HG03097 (cell line): Measurements from ENCODE around the gene MAGEB17.
A peak's percentile ranks its signal among the peaks of the same experiment; 100 is the strongest.
"Not testable (repeated sequence)": the region's sequence is repeated elsewhere in the genome, so short reads cannot be mapped to it uniquely, and the experiment has no call there.

Experiments used
- ATAC-seq: cut with Tn5 transposase; IDR thresholded peaks from one replicate; pipeline ENCODE4 v1.9.1; 2021; ENCODE audit not compliant: unreplicated experiment, low FRiP score

MAGEB17 gene

DNA sequence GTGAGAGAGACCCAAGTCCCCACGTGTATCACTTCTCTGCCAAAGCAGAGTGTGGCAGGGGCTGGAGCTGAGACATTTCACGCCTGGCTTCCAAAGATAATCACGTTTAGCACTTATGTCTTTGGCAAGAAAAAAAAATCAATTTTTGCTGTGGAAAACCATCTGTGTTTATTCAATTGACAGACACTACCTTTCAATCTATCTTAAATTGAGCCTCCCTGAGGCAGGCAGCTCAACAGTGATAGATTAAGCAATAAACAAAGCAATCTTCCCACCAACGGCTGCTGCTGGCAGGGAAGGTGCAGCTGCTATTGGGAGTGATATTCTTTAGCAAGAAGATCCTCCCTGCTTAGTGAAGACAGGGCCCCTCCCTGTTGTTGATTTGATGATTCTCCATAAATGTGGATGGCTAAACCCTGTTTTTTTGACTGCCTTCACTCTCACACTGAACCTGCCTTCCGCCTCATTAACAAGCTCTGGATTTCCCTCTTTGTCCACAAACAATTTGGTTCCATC, 11.6 kb upstream of the MAGEB17 start:
- no peak for ATAC-seq

DNA sequence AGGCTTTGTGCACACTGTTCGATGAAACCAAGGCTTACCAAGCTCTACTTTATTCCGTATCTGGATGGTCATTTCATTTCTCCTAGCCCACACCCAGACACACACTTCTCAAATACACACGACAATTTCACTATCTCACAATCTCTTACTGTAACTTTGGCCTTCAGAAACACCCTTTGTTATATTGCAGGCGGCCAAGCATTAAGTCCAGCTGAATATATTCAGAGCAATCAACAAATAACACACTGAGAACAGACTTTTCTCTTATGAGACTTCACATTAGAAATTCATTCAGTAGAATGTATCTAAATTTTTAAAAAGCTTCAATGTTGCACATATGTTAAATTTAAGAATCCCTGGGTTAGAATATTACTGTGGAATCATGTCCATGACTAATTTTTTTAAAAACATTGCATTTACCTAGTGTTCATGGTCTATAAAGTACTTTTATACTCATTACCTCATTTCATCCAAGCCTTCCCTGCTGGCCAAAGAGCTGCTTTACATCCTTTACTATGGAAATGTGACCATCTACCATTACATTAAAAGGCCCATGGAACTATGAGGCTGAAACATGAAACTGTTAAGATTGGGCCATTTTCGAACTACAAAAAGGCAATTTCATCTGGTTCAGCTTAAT, 10.5 kb upstream of the MAGEB17 start:
- no peak for ATAC-seq

DNA sequence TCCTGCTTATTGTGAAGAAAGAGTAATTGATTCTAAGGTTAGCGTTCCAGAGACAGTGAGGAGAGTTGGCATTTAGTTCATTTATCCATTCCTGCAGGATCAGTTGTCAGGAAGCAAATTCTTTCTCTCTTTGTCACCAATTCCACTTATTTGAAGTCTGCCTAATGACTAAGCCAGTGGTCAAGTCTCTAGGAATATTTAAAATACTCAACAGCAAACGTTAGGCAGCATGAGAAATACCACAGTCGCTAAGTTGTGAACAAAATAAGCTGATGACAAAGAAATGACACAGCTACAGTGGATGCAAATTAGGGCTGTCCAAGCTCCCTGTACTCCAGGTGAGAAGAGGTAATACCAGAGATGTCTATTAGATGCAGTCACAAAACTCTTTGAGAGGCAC, 6.6 kb upstream of the MAGEB17 start:
- no peak for ATAC-seq

DNA sequence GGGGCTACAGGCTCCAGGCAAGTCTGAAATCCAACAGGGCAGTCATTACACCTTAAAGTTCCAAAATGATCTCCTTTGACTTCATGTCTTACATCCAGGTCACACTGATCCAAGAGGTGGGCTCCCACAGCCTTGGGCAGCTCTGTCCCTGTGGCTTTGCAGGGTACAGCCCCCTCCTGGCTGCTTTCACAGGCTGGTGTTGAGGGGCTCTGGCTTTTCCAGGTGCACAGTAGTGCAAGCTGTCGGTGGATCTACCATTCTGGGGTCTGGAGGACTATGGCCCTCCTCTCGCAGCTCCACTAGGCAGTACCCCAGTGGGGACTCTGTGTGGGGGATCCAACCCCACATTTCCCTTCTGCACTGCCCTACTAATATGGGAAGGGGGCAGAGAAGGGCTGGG, 6.1 kb upstream of the MAGEB17 start:
- not testable (repeated sequence) for ATAC-seq

DNA sequence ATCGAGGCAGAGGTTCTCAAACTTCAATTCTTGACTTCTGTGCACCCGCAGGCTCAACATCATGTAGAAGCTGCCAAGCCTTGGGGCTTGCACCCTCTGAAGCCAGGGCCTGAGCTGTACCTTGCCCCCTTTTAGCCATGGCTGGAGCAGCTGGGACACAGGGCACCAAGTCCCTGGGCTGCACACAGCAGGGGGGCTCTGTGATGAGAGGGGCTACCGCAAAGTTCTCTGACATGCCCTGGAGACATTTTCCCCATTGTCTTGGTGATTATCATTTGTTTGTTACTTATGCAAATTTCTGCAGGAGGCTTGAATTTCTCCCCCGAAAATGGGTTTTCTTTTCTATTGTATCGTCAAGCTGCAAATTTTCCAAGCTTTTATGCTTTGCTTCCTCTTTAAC, 4.9 kb upstream of the MAGEB17 start:
- no peak for ATAC-seq

DNA sequence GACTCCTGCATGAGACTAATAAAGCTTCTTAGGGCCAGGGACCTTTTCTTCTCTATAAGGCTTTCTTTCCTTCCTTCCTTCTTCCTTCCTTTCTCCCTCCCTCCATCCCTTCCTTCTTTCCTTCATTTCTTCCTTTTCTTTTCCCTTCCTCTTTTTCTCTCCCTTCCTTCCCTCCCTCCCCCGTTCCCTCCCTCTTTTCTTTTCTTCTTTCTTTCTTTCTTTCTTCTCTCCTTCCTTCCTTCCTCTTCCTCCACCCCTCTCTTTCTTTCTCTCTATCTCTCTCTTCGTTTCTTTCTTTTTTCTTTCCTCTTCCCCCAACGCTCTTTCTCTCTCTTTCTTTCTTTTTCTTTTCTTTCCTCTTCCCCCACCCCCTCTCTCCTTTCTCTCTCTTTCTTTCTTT, 2.5 kb upstream of the MAGEB17 start:
- ATAC-seq, result no peak

DNA sequence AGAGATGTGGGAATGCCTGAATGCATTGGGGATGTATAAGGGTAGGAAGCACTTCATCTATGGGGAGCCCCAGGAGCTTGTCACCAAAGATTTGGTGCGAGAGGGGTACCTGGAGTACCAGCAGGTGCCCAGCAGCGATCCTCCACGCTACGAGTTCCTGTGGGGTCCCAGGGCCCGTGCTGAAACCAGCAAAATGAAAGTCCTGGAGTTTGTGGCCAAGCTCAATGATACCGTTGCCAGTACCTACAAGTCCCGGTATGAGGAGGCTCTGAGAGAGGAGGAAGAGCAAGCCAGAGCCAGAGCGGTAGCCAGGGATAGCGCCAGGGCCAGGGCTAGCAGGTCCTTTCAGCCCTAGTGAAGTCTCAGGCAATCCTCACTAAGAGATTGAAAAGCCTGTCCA, 3.8 kb downstream of the MAGEB17 start:
- ATAC-seq, result no peak

DNA sequence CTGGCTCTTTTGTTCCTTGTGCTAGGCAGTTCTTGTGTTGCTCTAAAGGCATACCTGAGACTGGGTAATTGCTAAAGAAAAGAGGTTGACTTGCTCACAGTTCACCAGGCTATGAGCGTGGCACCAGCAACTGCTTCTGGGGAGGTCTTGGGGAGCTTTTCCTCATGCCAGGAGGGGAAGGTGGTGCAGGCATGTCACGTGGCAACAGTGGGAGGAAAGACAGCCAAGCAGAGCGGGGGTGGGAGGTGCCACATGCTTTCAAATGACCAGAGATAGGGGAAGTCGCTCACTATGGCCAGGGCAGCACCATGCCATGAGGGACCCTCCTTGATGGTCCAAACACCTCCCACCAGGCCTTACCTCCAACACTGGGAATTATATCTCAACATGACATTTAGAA, 4.7 kb downstream of the MAGEB17 start:
- ATAC-seq, result no peak

DNA sequence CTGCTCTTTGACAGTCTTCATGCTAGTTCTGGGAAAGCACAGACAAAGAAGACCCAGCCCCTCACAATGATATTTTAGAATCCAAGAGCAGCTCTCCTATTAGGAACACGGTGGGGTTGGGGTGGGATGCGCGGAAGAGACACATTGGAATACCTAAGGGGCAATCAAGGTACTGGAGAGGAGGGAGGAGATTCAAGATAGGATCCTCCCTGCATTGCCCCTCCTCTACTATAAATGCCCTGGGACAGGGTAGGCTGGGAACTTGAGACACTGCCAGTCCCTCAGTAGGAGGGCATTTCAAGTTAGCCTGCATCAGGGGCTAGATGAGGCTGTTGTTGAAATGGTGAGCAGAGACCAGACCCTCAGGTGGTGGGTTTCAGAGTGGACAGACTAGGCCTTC, 5.1 kb downstream of the MAGEB17 start:
- no peak for ATAC-seq

DNA sequence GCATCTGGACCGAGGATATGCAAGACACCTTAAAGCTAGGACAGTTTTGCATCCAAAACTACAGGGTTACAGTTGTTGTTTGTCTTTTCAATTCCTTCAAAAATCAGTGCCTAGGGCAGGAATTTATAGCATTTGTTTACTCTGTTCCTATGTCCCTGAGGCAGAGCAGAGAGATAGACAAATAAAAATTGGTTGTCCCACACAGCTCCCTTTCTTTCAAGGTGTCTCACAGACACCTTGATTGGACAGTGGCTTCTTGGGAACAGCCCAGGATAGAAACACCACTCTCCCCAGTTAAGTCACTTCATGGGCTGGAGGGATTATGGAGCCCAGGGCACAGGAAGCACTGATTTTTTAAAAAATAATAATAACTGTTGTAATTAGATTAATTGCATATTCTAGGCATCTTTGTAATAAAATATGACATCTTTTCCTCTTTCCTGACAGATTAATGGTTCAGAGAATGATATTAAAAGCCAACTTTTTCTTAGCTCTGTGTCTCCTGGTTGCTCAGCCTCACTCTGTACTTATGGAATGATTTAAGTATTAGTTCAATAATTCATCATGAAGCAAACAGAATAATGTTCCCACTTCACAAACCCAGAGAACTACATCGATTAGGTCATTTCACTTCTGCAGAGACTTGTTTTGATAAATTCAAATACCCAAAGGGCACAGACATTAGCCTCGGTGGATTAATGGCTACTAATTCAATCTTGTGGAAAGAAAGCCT, 8.2 kb downstream of the MAGEB17 start:
- no peak for ATAC-seq

DNA sequence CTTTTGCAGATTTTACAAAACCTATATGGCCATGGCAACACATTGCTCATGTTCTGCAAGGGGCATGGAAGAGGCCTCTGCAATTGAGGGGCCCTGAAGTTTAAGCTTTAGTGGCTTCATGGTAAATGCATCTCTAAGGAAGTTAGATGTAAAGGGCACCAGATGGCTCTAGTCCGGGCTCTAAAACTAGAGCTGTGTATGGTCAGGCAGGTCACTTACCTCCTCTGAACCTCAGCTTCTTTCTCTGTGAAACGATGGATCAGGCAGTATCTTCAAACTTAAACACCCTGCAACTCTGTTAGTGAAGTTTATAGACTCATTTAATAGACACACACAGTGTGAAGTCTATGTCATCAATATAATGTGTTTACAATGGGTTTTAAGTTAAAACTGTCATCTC, 10.0 kb downstream of the MAGEB17 start:
- ATAC-seq, result no peak

DNA sequence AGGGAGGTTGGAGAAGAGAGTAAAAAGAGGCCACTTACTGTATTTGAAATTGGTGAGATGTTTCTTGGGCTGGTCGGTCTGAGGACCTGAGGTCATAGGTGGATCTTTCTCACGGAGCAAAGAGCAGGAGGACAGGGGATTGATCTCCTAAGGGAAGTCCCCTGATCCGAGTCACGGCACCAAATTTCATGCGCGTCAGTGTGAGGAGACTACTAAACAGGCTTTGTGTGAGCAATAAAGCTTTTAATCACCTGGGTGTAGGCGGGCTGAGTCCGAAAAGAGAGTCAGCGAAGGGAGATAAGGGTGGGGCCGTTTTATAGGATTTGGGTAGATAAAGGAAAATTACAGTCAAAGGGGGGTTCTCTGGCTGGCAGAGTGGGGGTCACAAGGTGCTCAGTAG, 16.6 kb downstream of the MAGEB17 start:
- not testable (repeated sequence) for ATAC-seq

DNA sequence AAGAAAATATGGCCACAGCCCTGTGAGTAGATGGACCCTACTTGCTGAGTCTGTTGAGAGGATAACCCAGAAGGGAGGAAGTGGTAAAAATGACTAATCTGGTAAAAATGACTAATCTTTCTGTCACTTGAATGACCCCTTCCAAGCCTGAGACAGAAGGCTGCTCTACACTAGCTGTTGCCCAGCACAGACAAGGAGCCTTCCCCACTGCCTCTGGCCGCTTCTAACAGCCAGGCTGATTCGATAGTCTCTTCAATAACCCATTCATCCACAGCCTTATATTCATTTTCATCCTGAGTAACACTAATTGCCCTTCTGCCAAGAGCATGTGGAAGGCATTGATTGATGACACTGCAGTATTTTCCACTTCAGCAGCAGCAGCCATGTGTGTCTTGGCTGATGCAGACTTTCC, 18.4 kb downstream of the MAGEB17 start:
- peak; percentile 99 for ATAC-seq

DNA sequence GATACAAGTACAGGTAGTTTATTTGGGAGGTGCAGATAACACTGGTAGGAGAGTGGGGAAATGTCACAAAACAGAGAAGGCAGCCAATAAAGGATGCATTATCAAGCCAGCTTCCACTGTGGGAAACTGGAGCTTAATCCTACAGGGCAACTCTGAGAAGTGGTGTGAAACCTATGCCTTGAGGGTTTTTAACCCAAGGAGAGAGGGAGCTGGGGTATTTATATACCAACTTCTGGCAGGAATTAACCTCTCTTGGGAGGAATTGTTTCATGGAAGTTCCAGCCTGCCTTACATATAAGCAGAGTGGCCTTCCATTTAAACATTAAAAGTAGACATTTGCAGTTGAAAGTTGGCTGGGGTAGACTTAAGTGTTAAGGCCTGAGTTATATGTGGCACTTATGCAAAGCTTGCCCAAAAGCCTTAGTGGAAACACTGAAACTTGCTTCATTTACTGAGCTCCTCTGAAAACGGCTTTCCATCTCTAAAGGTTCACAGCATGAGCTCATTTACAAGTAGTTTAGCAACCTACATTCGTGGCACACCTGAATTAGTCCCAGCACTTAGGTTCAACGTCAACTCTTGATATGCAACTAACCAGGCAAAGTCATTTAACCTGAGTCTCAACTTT, 19.2 kb downstream of the MAGEB17 start:
- no peak for ATAC-seq

DNA sequence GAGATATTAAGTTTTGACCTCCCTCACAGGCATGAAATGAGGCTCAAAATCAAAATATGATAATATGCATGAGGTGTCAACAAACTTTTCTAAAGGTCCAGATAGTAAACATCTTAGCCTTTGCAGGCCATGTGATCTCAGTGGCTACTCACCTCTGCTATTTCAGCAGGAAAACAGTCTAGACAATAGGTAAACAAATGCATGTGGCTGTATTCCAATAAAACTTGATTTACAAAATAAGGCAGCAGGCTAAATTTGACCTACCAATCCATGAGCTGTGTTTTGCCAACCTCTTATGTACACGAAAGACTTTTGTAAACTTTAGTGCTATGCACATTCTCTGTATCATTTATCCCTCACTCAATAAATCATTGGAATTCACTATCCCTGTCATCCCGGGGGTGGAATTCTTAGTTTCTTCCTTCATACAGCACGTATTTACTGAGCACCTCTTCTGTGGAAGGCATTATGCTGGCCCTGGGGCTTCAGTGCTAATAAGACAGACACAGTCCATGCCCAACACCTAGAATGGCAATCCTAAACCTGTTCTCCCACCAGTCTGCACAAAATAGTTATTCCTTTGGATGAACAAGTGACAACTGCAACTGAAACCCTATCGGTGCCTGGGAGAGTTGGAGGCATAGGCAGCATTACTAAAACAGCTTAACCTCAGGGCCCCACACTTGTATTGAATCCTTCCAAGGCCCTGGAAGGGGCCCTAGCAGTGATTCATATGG, 19.9 kb downstream of the MAGEB17 start:
- ATAC-seq, result no peak

DNA sequence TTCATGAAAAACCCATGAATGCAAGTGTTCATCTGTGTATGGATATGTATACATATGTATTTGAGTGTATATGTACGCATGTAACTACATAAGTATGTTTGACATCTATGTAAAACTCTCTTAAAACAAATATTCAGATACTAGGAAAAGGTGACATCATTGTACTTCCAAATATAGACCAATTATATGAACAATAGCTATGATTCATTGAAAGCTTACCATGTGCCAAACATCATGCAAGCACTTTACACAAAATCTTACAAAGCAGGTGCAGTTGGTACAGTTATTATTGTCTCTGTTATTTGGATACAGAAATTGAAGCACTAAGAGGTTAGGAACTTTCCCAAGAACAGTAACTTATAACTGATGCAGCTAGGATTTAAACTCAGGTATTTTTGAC, 21.4 kb downstream of the MAGEB17 start:
- no peak for ATAC-seq

DNA sequence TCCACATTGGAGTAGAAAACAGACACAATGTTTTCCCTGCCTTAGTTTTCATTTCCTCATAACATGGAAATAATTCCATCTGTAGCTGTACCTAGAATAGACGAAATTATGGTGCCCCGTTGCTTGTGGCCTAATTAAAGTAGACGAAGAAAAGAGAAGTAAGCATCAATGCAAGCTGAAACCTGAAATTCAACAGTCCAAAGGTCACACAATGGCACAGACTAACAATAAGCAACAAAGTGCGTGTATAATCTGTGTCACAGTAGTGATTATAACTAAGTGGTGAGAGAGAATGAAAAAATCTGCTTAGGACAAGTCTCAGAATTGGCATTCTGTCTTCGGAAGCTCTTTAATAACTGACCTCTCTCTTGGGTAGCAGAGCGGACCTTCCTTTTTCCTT, 24.3 kb downstream of the MAGEB17 start:
- ATAC-seq, result no peak

DNA sequence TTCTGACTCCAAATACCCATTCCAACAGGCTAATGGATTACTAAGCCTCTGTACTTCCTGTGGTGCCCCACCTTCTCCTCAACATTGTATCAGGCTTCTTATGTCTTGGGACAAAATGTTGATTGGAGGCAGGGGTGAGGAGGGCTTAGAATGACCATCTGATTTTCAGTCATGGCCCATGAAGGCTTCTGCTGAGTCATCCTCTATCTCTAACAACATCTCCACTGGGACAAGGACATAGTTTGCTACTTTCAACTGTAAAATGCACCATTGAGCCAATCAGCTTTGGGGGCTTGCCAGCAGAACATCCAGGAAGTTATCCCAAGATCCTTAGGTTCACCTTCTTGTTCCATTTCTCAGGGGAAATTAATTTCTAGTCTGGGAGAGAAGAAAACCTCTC, 29.5 kb downstream of the MAGEB17 start:
- no peak for ATAC-seq

DNA sequence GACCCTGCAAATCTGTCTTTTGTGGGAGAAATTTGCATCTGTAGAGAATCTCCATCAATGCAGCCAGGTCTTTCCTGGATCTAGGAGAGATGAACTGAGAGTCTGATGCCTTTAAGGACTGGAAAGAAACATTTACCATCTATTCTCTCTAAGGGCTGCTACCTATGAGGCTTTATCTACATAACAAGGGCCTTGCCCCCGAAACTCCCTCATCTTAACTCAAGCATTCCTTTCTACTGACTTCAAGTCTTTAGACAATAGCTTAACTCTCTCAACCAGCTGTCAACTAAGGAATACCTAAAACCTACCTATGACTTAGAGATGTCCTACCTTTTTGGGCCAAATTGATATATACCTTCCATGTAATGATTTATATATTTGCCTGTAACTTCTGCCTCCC, 32.1 kb downstream of the MAGEB17 start:
- ATAC-seq, result no peak

DNA sequence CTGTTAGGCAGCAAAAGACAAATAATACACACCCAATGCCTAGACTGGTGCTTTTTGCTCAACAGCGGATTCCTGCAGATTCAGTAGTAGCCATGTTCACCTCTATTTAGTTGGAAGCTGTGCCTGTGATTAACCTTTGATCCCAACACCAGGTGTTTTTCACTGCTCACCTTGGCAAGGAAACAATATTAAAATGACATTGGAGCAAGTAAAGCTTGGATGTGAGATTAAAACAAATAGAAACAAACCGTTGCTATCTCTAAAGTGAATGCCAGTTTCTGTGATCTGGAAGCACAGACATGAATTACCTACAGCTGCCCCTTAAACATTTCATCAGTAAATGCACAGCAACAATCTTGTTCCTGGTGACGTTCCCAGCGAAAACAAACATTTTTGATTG, 35.7 kb downstream of the MAGEB17 start:
- no peak for ATAC-seq

DNA sequence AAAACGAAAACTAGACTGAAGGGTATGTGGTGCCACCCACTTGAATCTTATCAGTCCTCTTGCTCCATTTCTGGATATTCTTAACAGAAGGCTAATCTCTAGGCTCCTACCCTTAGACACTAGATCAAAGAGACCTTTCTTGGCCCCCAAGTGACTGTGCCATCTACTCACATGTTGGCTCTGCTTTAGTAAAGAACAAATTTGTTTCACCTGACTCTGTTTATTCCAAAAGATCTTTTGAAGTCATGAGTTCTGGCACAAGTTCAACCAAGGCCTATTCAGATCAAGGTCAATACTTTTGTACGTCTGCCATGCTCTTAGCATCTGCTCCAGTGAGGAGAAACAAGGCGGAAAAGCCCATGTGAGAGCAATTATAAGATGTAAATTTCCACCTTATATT, 37.3 kb downstream of the MAGEB17 start:
- ATAC-seq, result no peak
